ENCODE data around the gene VPS35L.
A peak's percentile ranks its signal among the peaks of the same experiment; 100 is the strongest.
"Not testable (repeated sequence)": the region's sequence is repeated elsewhere in the genome, so short reads cannot be mapped to it uniquely, and the experiment has no call there.

Gene VPS35L

DNA sequence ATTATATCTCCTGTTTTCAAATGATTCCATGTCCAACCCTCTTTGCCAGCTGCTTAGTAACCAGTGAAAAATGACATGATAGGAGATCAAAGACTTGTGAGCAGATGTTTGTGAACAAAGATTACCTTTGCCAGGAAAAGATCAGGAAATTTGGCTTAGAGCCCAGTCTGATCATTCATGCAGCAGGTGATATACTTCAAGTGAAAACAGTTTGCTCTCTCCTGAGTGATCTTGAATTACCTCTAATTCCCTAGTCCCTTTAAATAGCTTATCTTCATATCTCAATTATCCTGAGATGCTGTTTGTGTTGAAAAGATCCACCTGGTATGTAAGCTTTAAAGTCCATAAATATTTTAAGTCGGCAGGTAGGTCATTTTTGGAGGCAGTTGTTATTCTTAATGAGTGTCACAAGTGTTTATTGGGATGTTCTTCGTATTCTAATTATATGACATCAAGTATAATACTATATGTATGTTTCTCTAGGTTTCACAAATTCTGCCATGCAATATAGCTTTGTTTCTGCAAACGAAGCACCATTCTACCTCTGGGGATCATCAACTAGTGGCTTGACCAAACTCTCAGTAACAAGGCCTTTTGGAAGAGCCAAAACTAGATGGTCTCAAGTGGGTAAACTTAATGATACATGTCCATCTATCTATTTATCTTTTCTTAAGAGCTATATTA, 13.2 kb upstream of the VPS35L start:
- DNase-seq, result no peak

DNA sequence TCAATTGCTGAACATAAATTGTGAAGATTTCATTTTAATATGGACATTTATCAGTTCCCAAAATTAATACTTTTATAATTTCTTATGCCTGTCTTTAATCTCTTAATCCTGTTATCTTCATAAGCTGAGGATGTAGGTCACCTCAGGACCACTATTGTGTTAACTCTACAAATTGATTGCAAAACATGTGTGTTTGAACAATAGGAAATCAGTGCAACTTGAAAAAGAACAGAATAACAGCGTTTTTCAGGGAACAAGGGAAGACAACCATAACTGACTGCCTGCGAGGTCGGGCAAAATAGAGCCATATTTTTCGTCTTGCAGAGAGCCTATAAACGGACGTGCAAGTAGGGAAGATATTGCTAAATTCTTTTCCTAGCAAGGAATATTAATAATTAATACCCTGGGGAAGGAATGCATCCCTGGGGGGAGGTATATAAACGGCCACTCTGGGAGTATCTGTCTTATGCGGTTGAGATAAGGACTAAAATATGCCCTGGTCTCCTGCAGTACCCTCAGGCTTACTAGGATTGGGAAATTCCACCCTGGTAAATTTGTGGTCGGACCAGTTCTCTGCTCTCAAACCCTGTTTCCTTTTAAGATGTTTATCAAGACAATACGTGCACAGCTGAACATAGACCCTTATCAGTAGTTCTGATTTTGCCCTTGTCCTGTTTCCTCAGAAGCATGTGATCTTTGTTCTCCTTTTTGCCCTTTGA, 12.1 kb upstream of the VPS35L start:
- not testable (repeated sequence) for DNase-seq

DNA sequence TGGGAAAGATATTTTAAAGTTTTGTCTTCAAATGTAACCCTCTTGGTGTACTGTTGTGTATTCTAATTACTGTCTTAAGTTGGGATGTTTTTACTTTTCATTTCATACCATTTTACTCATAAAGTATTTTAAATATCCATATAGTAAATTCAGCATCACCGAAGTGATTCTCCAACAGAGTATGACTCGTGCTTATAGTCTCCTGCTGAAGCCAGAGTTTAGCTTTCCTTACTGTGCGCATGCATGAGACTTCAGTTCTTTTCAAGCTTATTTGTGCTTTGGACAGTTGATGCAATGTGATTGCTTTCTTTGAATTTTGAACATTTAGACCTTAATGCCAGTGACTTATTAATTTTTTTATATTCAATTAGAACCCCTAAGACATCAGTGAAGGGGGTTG, 7.4 kb upstream of the VPS35L start:
- no peak for DNase-seq

DNA sequence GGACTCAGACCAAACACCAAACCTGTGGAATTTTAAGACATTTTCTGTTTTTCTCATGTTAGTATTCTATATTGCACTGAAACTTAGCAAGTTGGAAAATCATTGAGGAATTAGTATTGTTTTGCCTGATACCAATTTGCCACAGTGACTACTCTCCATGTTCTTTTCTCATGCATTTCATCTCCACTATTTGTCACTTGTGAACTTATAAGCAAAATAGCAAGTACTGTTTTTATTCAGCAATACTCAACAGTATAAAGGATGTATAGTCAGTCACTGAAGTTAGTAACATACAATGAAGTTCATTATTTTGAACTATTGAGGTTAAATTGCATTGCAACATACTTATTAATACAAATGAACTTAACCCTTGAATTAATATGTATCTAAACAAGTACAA, 5.8 kb upstream of the VPS35L start:
- DNase-seq, result no peak

DNA sequence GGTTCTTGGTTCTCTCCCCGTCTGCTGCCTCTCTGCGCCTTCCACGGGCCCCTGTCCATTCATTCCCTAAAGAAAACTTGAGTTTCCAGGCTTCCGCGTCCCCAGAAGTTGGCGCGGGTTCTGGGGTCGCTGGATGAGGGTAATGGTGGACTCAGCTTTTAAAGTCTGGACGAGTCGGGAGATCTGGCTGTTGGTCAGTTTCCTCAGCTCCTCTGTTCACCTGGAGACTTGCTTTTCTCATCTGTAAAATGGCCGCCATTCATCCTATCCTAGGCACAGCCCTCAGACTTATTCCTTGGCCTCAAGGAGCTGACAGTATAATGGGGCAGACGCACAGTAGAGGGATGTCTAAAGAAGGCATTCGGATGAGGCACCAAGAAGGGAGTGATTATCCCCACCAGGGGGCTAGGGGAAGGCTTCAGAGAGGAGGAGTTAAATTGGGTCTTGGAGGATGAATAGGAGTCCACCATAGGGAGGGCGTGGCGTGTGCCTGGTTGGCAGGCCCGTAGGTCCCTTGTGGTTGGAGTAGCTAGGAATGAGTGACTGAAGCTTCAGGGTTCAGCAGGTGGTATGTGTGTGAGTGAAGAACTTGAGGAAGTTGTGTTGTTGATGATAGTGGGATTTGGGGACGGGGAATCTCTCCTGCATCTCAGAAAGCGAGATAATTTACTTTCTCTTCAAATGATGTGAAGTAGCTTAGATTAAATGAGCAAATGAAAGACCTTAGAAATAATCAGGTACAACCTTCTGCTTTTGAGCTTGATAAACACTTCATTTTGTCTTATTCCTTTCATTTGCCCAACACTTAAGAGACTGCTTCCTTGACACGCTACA, 652 bp downstream of the VPS35L start:
- DNase-seq, result peak; percentile 34

DNA sequence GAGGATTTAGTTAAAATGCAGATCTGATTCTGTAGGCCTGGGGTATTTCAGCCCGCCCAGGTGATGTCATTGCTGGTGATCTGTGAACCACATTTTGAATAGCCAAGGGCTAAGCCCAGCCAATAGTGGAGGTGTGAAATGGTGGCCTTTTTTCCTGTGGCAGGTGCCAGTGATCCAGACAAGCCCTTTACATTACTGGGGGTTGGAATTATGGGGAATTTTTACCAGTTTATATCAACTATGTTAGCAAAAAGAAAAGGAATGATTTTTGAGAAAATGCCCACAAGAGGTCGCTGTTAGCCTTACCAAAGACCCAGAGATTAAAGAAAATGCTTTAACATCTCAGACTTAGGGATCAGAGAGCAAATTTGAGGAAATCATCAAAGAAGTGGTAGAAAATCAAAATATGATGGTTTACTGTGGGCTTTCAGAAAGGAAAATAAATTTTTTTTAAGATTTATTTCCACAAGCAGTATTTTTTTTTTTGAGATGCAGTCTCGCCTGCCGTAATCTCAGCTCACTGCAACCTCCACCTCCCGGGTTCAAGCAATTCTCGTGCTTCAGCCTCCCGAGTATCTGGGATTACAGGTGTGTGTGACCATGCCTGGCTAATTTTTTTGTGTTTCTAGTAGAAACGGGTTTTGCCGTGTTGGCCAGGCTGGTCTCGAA, 3.9 kb downstream of the VPS35L start:
- peak; percentile 62 for DNase-seq

DNA sequence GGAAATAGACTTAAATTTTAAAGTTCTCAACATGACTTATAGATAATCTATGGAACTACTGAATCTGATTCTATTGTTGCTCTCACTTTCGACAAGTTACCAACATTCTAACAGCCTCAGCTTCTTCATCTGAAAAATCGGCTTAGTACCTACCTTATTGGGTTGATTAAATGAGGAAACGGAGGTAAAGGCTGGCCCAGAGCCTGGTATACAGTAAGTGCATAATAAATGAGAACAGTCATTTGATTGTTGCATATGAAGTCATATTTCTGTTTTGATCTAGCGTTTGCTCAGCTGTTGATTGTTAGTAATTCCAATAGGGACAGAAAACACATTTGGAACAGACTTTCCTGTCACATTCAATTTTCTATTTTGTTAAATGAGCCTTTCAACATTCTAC, 4.6 kb downstream of the VPS35L start:
- no peak for DNase-seq

DNA sequence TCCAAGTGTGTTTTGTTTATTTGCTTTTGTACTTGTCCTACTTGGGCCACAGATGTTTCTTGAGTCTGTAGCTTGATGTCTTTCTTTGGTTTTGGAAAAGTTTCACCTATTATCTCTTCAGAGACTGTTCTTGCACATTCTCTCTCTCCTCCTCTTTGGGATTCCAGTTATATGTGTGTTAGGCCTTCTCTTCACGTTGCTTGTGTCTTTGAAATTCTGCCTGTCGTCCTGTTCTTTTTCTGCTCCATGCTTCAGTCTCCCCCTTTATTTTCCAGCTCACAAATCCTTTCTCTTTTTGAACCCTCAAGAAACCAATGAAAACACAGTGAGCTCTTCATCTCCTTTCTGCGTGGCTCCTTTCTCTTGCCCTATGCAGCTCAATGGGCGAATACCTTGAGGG, 7.9 kb downstream of the VPS35L start:
- no peak for DNase-seq

DNA sequence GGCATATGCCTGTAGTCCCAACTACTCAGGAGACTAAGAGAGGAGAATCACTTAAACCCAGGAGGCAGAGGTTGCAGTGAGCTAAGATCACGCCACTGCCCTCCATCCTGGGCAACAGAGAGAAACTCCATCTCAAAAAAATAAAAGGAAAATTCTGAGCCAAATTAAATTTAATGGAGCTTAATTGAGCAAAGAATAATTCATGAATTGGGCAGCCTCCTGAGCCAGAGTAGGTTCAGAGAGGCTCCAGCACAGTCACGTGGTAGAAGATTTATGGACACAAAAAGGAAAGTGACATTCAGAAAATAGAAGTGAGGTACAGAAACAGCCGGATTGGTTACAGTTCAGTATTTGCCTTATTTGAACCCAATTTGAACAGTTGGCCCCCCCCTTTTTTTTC, 10.9 kb downstream of the VPS35L start:
- DNase-seq, result no peak

DNA sequence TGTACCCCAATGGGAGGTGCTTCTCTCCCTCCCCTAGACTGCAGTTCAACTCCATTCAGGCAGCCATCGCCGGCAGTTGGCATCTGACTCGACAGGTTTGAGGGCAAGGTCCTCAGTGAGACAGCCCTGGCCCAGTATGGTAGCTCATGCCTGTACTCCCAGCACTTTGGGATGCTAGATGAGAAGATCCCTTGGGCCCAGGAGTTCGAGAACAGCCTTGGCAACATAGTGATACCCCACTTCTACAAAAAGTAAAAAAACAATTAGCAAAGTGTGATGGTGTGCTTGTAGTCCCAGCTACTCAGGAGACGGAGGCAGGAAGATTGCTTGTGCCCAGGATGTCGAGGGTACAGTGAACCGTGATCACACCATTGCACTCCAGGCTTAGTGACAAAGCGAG, 12.1 kb downstream of the VPS35L start:
- DNase-seq, result no peak

DNA sequence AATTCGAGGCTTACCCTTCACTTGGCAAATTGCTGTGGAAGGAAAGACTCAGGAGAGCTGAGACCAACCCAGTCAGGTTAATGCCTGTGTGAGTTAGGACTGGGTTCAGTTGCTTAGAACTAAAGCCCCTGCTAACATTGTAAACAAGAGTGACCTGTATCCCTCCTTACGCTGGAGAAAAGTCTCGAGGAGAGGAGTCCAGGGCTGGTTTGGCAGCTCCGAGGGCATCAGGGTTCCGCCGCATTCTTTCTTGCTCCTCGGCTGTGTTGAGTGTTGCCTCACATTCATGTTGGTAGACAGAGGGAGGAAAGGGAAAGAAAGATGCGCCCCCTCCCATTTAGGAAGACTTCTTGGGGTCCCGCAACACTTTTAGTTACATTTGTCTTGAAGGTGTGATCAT, 18.5 kb downstream of the VPS35L start:
- DNase-seq, result no peak

DNA sequence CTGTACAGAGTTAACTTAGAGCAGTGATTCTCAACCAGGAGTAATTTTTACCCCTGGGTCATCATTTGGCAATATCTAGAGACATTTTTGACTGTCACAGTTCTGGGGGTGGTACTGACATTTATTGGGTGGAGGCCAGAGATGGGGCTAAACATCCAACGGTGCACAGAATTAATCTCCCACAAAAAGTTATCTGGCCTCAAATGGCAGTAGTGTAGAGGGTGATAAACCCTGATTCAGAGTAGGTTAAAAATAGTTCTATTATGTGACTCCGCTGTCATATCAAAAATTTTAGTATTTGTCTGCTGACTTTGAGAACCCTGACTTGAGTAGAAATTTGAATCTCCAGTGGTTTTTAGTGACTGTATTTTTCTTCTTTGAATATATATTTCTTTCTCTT, 19.1 kb downstream of the VPS35L start:
- no peak for DNase-seq

DNA sequence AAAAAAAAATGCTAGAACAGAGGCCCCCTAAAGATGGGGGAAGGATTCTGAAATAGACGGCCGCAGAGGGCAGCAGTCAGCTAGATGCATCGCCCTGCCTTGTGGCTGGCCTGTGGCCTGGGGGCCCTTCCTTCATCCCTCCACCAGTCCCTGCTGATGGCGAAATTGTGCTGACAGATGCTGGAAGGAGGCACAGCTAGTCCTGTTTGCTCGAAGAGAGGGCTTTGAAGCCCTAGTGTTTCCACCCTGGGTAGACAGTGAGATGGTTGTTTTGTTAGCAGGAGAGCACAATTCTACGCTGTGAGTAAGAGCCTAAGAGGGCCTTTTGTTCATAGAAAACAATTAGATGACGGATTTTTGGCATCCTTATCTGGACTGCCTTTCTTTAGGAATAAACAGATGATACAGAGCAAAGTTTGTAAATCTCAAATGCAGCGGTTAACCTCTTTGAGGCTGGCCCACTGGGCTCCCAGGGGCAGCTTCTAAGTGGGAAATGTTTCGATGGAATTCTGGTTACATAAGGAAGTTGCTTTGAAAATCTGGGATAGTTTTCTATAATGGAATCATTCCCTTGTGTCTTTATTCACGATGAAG, 23.0 kb downstream of the VPS35L start:
- no peak for DNase-seq

DNA sequence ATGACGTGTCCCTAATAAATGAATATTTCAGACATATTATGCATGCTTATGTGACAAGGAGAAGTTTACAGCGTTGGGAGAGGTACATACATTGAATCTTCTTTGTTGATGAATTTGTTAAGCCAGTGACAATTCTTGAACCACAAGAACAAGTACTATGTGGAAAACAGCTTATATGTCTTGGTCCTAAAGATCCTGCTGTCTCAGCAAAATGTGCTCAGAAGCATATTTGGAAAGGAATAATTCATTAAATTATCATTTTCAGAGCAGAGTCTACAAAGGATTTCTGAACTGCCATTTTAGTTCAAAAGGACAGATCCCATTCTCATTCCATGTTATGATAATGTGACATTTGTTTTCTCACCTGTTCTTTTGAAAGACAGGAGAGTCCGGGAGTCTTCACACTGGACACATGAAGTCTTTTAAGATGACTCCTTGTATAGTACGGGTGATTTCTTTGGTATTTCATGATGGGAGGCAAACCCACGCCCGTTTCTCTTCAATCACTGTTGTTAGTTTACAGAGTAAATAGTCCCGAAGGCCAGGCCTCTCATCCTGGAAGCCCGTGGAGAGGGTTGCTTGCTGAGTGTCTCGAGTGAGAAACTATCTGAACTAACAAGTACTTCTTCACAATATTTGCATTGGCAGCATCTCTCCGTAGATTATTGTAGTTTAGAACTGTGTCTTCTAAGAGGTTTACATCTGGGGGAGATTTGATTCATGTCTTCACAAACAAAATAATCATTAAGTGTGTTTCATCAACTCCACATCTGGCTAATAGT, 26.7 kb downstream of the VPS35L start:
- no peak for DNase-seq

DNA sequence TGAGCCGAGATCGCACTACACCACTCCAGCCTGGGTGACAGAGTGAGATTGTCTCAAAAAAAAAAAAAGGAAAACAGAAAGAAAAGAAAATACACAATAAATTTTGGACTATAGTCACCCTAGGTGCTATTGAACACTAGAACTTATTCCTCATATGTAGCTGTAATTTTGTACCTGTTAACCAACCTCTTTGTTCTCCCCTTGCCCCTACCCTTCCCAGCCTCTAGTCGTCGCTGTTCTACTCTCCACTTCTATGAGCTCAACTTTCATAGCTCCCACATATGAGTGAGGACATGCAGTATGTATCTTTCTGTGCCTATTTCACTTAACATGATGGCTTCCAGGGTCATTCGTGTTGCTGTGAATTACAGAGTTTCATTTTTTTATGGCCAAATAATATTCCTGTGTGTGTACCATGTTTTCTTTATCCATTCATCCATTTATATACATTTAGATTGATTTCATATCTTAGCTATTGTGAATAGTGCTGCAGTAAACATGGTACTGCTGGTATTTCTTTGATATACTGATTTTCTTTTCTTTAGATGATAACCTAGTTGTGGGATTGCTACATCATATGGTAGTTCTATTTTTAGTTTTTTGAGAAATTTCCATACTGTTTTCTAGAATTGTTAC, 28.3 kb downstream of the VPS35L start:
- peak; percentile 50 for DNase-seq

DNA sequence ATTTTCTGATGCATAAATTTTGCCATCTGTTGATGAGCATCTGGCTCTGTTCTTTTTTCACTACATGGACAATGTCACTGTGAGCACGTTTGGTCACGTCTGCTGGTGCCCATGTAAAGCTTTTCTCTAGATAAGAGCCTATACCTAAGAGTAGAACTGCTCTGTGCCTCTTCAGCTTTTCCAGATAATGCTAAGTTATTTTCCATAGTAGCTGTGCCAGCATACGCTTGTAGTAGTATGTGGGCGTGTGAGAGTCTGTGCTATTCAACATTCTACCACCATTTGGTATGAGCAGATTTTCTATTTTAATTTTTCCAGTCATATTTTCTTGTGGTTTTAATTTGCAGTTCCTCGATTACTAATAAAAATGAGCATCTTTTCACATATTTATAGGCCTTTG, 33.2 kb downstream of the VPS35L start:
- DNase-seq, result no peak

DNA sequence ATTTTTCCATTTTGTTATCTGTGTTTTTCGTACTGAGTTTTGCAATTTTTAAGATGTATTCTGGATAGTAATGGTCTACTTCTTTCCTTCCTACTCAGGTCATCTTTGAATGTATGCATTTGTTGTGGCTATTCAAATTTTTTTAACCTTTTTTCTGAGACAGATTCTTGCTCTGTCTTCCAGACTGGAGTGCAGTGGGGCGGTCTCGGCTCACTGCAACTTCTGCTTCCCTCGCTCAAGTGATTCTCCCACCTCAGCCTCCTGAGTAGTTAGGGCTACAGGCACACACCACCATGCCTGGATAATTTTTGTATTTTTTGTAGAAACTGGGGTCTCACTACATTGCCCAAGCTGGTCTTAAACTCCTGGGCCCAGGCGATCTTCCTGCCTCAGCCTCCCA, 33.6 kb downstream of the VPS35L start:
- no peak for DNase-seq

DNA sequence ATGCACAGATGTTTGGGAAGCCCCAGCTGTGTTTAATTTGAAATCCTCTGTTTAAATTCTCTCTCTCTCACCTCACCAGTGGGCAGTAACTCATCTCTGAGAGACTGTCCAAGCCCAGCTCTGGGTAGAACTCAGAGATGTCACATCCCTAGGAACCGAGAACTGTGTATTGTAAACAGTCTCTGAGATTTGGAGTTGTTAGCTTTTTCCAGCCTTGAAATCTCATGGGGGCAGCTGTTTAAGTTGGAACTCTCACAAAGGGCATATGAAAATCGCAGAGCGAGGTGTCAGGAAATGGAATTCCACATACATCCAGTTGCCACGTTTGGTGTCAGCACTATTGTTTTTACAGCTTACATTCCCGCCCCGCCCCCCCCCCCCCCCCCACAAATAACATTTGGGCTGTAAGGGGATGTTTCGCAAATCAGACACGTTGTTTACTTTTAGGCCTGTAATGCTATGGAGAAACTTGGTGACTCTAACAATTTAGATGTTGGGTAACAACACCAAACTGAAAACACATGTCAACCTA, 34.3 kb downstream of the VPS35L start:
- no peak for DNase-seq

DNA sequence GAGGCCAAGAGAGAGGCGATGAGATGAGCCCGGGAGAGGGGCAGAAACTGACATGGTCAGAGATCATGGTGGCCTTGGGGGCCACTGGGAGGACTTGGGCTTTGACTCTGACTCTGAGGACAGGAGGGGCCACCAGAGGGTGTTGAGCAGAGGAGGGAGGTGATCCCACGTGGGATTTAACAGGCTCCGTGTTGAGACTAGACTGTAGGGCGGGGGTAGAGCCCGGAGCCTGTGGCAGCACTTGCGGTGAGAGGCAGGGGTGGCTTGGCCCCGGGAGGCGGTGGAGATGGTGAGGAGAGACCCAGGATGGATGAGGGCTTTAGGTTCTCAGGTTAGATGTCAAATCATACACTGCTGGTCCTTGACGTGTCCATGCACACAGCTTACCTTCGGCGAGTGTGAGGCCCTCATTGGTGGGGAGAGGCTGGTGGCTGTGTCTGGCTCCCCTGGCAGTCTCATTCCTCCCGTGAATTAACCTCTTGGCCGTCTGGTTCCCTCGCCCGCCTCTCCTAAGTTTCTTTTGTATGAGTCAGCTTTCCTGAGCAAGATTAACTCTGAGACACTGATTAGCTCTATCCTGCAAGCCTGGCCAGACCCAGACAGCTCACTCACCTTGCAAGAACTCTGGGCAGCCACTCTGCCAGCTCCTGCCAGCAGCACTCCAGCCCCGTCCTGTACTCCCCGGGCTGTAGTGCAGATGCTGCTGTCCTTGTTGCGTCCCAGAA, 39.7 kb downstream of the VPS35L start:
- DNase-seq, result no peak

DNA sequence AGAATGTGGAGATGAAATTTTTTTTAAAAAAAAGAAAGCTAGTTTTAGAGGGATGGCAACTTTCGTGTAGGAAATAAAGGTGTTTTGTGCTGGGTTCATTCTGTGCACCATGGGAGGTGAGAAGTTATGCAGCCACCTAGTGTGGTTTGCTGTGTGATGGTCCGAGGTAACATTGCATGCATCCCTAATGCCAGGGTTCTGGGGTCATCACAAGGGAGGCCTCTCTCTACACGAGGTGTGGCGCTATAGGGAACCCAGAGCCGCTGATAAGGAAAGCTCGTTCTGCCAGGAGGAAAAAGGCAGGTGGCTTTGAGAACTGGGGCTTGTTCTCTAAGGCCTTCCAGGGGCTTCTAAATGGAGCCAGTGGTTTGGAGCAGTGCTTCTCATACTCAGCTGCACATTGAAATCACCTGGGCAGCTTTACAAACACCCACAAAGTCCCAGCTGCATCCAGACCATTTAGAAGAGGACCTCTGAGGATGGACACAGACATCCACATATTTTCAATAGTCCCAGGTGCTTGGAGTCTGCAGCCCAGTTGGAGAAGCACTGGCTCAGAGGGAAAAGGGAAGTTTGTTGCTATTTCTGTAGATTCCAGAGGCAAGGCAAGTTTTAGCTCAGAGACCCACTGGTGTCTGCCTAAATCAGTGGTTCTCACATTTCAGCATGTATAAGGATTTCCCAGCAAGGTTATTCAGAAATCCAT, 43.5 kb downstream of the VPS35L start:
- DNase-seq, result no peak

All from CD4-positive, alpha-beta T cell treated with Interleukin-12 subunit alpha and Interleukin-12 subunit beta, for 1 hour (primary cell).